Measurements from ENCODE around the gene HRH4.

Gene HRH4

DNA sequence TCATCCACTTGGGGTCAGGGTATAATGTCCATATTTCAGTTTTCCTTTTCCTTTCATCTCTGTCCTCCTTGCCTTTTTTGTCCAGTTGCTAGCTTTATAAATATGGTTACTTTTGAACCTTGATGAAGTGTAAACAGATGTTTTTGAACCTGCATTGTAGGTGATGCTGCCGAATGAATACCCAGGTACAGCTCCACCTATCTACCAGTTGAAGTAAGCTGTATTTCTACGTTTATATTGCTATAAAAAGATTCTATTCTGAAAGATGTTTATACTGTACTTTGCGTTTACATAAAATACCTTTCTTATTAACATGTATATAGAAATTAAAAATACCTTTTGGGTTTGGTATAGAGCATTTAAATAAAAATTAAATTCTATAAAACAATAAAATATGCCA lies 31.7 kb upstream of the HRH4 start:
- no peak overlapping the region for H3K4me3 ChIP-seq (ENCODE audit: low read length)
- no peak overlapping the region for H3K4me2 ChIP-seq (ENCODE audit: low read depth, low read length)

DNA sequence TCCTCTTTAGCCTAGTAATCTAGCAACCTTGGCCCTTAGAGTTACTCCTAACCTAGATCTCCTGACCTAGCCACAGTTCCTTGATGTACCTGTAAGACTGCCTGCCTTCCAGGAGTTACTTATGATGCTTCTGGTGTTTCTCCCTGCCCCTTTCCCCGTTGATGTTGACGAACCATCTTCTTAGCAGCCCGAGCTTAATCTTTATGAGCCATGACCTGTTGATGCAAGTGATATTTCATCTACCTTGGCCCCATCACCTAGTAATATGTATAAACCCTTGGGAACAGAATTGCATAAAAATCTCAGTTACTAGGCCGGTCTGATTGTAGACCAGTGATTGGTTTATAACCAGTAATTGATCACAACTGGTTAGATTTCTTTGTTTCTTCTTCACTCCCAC lies 31.2 kb upstream of the HRH4 start:
- Histone ChIP-seq H3K4me3 (ENCODE audit: low read length) (no peak overlapping the region), H3K4me1 (ENCODE audit: low read length) (no peaks in the 10 kb centered on the region; the same call in 1 of the 2 replicates), H3F3A (ENCODE audit: insufficient read depth, low read length) (no peaks in the 10 kb centered on the region), H3K9ac (ENCODE audit: low read length) (no peak overlapping the region), H3K79me2 (ENCODE audit: low read length) (no peaks in the 10 kb centered on the region), H3K9me3 (replicated peaks; ENCODE audit: insufficient read depth, low read length) (no peaks in the 10 kb centered on the region), H4K20me1 (ENCODE audit: insufficient read depth, low read length) (no peaks in the 10 kb centered on the region), H3K36me3 (replicated peaks; ENCODE audit: insufficient read depth, low read length) (no peaks in the 10 kb centered on the region), H3K4me2 (ENCODE audit: low read depth, low read length) (no peak overlapping the region), H3K9me2 (replicated peaks; ENCODE audit: insufficient read depth, low read length) (no peaks in the 10 kb centered on the region), H3K27ac (ENCODE audit: low read length) (no peak overlapping the region), H2AFZ (ENCODE audit: low read length) (no peak overlapping the region), H3K27me3 (replicated peaks; ENCODE audit: insufficient read depth, low read length) (no peaks in the 10 kb centered on the region; the same call in 1 of the 2 replicates)
- TF ChIP-seq EZH2phosphoT487 (IDR thresholded peaks at IDR 0.05; ENCODE audit: low read length) (no peak), EZH2 (optimal IDR thresholded peaks at IDR 0.05; ENCODE audit: low read depth, low read length) (no peak)
- TF ChIP-seq, protein P1, sequence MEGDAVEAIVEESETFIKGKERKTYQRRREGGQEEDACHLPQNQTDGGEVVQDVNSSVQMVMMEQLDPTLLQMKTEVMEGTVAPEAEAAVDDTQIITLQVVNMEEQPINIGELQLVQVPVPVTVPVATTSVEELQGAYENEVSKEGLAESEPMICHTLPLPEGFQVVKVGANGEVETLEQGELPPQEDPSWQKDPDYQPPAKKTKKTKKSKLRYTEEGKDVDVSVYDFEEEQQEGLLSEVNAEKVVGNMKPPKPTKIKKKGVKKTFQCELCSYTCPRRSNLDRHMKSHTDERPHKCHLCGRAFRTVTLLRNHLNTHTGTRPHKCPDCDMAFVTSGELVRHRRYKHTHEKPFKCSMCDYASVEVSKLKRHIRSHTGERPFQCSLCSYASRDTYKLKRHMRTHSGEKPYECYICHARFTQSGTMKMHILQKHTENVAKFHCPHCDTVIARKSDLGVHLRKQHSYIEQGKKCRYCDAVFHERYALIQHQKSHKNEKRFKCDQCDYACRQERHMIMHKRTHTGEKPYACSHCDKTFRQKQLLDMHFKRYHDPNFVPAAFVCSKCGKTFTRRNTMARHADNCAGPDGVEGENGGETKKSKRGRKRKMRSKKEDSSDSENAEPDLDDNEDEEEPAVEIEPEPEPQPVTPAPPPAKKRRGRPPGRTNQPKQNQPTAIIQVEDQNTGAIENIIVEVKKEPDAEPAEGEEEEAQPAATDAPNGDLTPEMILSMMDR (IDR thresholded peaks at IDR 0.05; ENCODE audit: low read length) = no peak
- DNase-seq = no peak

More for the DNA sequence above, 31.7 kb upstream of the HRH4 start:
- no peaks in the 10 kb centered on the region for H3K36me3 ChIP-seq (replicated peaks; ENCODE audit: insufficient read depth, low read length)
- no peak overlapping the region for H2AFZ ChIP-seq (ENCODE audit: low read length)
- no peak for DNase-seq
- no peaks in the 10 kb centered on the region for H3K9me2 ChIP-seq (replicated peaks; ENCODE audit: insufficient read depth, low read length)
- TF ChIP-seq, protein P1 (IDR thresholded peaks at IDR 0.05; ENCODE audit: low read length) = no peak
- TF ChIP-seq EZH2 (optimal IDR thresholded peaks at IDR 0.05; ENCODE audit: low read depth, low read length) (no peak), EZH2phosphoT487 (IDR thresholded peaks at IDR 0.05; ENCODE audit: low read length) (no peak)
- no peak overlapping the region for H3K27ac ChIP-seq (ENCODE audit: low read length)
- no peak overlapping the region for H3K9ac ChIP-seq (ENCODE audit: low read length)
- H3K9me3 ChIP-seq (replicated peaks; ENCODE audit: insufficient read depth, low read length) = no peaks in the 10 kb centered on the region
- no peaks in the 10 kb centered on the region; the same call in 1 of the 2 replicates for H3K27me3 ChIP-seq (replicated peaks; ENCODE audit: insufficient read depth, low read length)
- H3K79me2 ChIP-seq (ENCODE audit: low read length) = no peaks in the 10 kb centered on the region
- H4K20me1 ChIP-seq (ENCODE audit: insufficient read depth, low read length) = no peaks in the 10 kb centered on the region
- H3F3A ChIP-seq (ENCODE audit: insufficient read depth, low read length) = no peaks in the 10 kb centered on the region
- H3K4me1 ChIP-seq (ENCODE audit: low read length) = no peaks in the 10 kb centered on the region; the same call in 1 of the 2 replicates

DNA sequence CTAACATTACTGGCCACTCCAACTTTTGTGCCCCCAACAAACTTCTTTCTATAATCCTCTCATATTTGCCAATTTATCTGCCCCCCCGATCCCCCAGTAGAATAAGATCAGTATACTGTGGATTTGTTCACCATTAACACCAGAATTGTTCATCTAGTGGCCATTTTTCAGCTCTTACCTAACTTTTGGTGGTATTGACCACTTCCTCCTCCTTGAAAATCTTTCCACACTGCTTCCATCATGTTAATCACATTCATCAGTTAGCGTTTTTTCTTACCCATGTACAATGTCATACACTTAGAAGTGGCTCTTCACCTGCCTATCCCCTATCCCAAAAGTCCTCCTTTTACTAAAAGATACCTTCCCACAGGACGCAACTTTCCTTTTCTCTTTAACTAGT lies 27.8 kb upstream of the HRH4 start:
- no peak overlapping the region for H3K4me3 ChIP-seq (ENCODE audit: low read length)
- H3K4me1 ChIP-seq (ENCODE audit: low read length) = no peaks in the 10 kb centered on the region; the same call in 1 of the 2 replicates
- no peaks in the 10 kb centered on the region for H3K36me3 ChIP-seq (replicated peaks; ENCODE audit: insufficient read depth, low read length)
- H3K9me2 ChIP-seq (replicated peaks; ENCODE audit: insufficient read depth, low read length) = no peaks in the 10 kb centered on the region
- H4K20me1 ChIP-seq (ENCODE audit: insufficient read depth, low read length) = no peaks in the 10 kb centered on the region
- no peak overlapping the region for H3K27ac ChIP-seq (ENCODE audit: low read length)
- H3K9ac ChIP-seq (ENCODE audit: low read length) = no peak overlapping the region
- TF ChIP-seq EZH2phosphoT487 (IDR thresholded peaks at IDR 0.05; ENCODE audit: low read length) (no peak), EZH2 (optimal IDR thresholded peaks at IDR 0.05; ENCODE audit: low read depth, low read length) (no peak)
- TF ChIP-seq, protein P1 (IDR thresholded peaks at IDR 0.05; ENCODE audit: low read length) = no peak
- H2AFZ ChIP-seq (ENCODE audit: low read length) = no peak overlapping the region
- no peak for DNase-seq
- no peak overlapping the region for H3K4me2 ChIP-seq (ENCODE audit: low read depth, low read length)
- no peaks in the 10 kb centered on the region for H3F3A ChIP-seq (ENCODE audit: insufficient read depth, low read length)
- no peaks in the 10 kb centered on the region for H3K9me3 ChIP-seq (replicated peaks; ENCODE audit: insufficient read depth, low read length)
- no peaks in the 10 kb centered on the region for H3K79me2 ChIP-seq (ENCODE audit: low read length)
- no peaks in the 10 kb centered on the region for H3K27me3 ChIP-seq (replicated peaks; ENCODE audit: insufficient read depth, low read length)

Data from MM.1S (cell line).